SJSA1 (cell line): ENCODE results near the gene NR5A1. TPM values are rescaled to one million over a fixed set of nuclear protein-coding genes. Genes with fewer than 3 reads are reported as not detected.

Experiments used
- DNase-seq, 2 experiments: peaks; one replicate each; pipeline ENCODE4 v3.0.0-alpha.2; 2015 to 2020; ENCODE audit warnings: low spot score in 2 of 2, low read depth in 1 of 2
- H3K27ac ChIP-seq: fragments of 250-450 bp; sonication (Bioruptor Pico); 2 replicates; pipeline ENCODE4 v1.5.1; 2020; ENCODE audit warnings: mild to moderate bottlenecking, moderate library complexity
- H3K27me3 ChIP-seq: fragments of 250-450 bp; sonication (Bioruptor Pico); replicated peaks from 2 replicates; pipeline ENCODE4 v1.5.1; 2020; ENCODE audit warnings: mild to moderate bottlenecking, moderate library complexity
- H3K36me3 ChIP-seq: fragments of 250-450 bp; sonication (Bioruptor Pico); 2 replicates; pipeline ENCODE4 v1.5.1; 2020; ENCODE audit warnings: mild to moderate bottlenecking
- H3K4me1 ChIP-seq: fragments of 250-450 bp; sonication (Bioruptor Pico); replicated peaks from 2 replicates; pipeline ENCODE4 v1.6.1; 2021; ENCODE audit warnings: mild to moderate bottlenecking
- H3K4me3 ChIP-seq: fragments of 250-450 bp; sonication (Bioruptor Pico); 2 replicates; pipeline ENCODE4 v1.5.1; 2020; ENCODE audit warnings: mild to moderate bottlenecking
- H3K9me3 ChIP-seq: fragments of 250-450 bp; sonication (Bioruptor Pico); replicated peaks from 2 replicates; pipeline ENCODE4 v1.5.1; 2020; ENCODE audit warnings: mild to moderate bottlenecking
- total RNA-seq: library from RNA; depleted of rRNA; stranded (reverse); fragments of >200 nt; shearing (Covaris generic); gene quantifications from 2 replicates; pipeline ENCODE4 v1.2.3, GENCODE V29; 2014

The NR5A1 gene
- total RNA-seq, 1 experiment from 2014 or later: not detected

GRCh38 chr9:124510650-124511425, 3.6 kb upstream of the NR5A1 start:
- Histone ChIP-seq H3K27me3 (no peaks in the 10 kb centered on the region), H3K27ac (peak overlapping the region; percentile 52), H3K4me3 (no peak overlapping the region), H3K4me1 (peaks cover 26% of the 10 kb centered on the region), H3K9me3 (no peaks in the 10 kb centered on the region), H3K36me3 (no peaks in the 10 kb centered on the region)
- DNase-seq: peak in 1 of 2 experiments; percentile 31

DNA sequence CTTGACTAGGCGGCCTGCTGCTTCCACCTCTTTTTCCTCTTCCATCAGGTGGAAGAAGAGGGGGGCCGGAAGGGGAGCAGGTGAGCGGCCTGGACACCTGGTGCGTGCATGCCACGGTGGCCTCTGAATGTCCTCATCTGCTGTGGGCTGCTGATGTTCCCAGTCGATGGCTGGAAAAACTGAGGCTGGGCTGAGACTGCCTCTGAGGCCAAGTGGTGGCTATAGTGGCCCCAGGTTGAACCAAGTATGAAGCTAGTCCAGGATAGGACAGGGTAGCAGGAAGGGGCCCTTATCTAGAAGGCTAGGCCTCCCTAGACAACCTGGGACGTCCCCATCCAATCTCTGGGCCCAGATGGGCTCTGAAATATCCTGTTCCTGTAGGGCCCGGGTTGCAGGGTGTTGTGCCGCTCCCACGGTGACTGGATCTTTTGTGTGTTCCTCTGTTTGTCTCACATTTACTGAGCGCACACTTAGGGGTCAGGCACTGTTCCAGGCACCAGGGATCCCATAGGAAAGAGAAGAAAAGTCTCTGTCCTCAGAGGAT, 753 bp upstream of the NR5A1 start:
- Histone ChIP-seq H3K4me1 (peaks cover 24% of the 10 kb centered on the region), H3K27ac (no peak overlapping the region), H3K27me3 (peaks cover 25% of the 10 kb centered on the region), H3K9me3 (no peaks in the 10 kb centered on the region), H3K4me3 (no peak overlapping the region), H3K36me3 (no peaks in the 10 kb centered on the region)
- no peak for DNase-seq

GRCh38 chr9:124506433-124506832, 766 bp downstream of the NR5A1 start:
- H3K4me3 ChIP-seq: no peak overlapping the region
- H3K27ac ChIP-seq: no peak overlapping the region
- H3K27me3 ChIP-seq: peaks cover 40% of the 10 kb centered on the region
- H3K9me3 ChIP-seq: no peaks in the 10 kb centered on the region
- H3K4me1 ChIP-seq: peaks cover 15% of the 10 kb centered on the region
- no peak for DNase-seq
- H3K36me3 ChIP-seq: no peaks in the 10 kb centered on the region

- no peak overlapping the region for H3K4me3 ChIP-seq
- H3K4me1 ChIP-seq: peaks cover 10% of the 10 kb centered on the region
- no peak for DNase-seq
- H3K9me3 ChIP-seq: no peaks in the 10 kb centered on the region
- H3K27ac ChIP-seq: no peak overlapping the region
- no peaks in the 10 kb centered on the region for H3K36me3 ChIP-seq
- peaks cover 45% of the 10 kb centered on the region for H3K27me3 ChIP-seq
Measured at GRCh38 chr9:124505901-124506346, 1.3 kb downstream of the NR5A1 start.

GRCh38 chr9:124505006-124505900, 1.9 kb downstream of the NR5A1 start:
- no peak overlapping the region for H3K4me3 ChIP-seq
- H3K4me1 ChIP-seq: peaks cover 5% of the 10 kb centered on the region
- no peaks in the 10 kb centered on the region for H3K36me3 ChIP-seq
- H3K9me3 ChIP-seq: no peaks in the 10 kb centered on the region
- H3K27me3 ChIP-seq: peaks cover 45% of the 10 kb centered on the region
- no peak overlapping the region for H3K27ac ChIP-seq
- DNase-seq: no peak

GRCh38 chr9:124504530-124505005, 2.6 kb downstream of the NR5A1 start:
- Histone ChIP-seq H3K9me3 (no peaks in the 10 kb centered on the region), H3K4me3 (no peak overlapping the region), H3K27ac (no peak overlapping the region), H3K27me3 (peaks cover 47% of the 10 kb centered on the region), H3K36me3 (no peaks in the 10 kb centered on the region), H3K4me1 (peaks cover 5% of the 10 kb centered on the region)
- no peak for DNase-seq

GRCh38 chr9:124503713-124504529, 3.3 kb downstream of the NR5A1 start:
- no peaks in the 10 kb centered on the region for H3K9me3 ChIP-seq
- H3K27ac ChIP-seq: no peak overlapping the region
- no peak for DNase-seq
- no peaks in the 10 kb centered on the region for H3K36me3 ChIP-seq
- no peak overlapping the region for H3K4me3 ChIP-seq
- peaks cover 5% of the 10 kb centered on the region for H3K4me1 ChIP-seq
- peaks cover 47% of the 10 kb centered on the region for H3K27me3 ChIP-seq

DNA sequence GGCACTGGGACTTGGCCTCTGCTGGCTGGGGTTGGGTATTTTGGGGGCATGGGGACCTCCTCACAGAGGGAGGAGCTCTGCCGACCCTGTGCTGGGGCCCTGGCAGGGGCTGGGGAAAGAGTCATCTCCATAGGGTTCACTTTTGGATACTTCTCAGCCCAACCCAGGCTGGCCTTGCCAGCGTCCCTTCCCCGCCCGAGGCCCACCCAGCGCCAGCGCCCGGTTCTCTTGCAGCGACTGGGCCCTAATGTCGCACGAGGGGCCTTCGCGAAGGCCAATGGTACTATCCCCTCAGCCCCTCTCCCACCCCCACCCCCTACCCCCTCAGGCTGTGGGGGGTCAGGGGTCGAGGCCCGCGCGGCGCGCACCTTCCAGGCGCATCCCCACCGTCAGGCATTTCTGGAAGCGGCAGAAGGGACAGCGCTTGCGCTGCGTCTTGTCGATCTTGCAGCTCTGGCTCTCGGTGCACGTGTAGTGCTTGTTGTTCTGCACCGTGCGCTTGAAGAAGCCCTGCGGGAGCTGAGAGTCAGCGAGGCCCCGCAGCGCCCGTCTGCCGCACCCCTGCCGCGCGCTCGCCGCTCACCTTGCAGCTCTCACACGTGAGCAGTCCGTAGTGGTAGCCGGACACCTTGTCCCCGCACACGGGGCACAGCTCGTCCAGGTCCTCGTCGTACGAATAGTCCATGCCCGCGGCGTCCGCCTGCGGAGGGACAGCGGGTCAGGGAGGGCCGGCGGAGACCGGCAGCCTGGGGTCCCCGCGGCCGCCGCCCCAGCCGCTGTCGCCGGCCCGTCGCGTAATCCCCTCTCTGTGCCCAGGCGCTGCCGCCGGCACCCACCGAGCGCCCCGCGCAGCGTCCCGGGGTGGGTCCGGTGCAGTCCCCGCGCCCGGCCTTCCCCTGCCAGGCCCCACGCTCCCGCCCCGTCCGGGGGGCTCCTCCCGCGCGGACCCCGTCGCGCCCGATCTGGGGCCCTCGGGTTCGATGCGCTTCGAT, 4.2 kb downstream of the NR5A1 start:
- Histone ChIP-seq H3K36me3 (no peaks in the 10 kb centered on the region), H3K4me1 (peaks cover 5% of the 10 kb centered on the region), H3K4me3 (no peak overlapping the region), H3K27ac (no peak overlapping the region), H3K27me3 (peaks cover 47% of the 10 kb centered on the region), H3K9me3 (no peaks in the 10 kb centered on the region)
- DNase-seq: no peak

- Histone ChIP-seq H3K27me3 (peaks cover 47% of the 10 kb centered on the region), H3K27ac (no peak overlapping the region), H3K9me3 (no peaks in the 10 kb centered on the region), H3K4me3 (no peak overlapping the region), H3K36me3 (no peaks in the 10 kb centered on the region), H3K4me1 (peaks cover 5% of the 10 kb centered on the region)
- no peak for DNase-seq
Measured at GRCh38 chr9:124501771-124502320, 5.4 kb downstream of the NR5A1 start.

- Histone ChIP-seq H3K27me3 (peaks cover 47% of the 10 kb centered on the region), H3K4me3 (no peak overlapping the region), H3K27ac (no peak overlapping the region), H3K4me1 (peaks cover 5% of the 10 kb centered on the region), H3K36me3 (no peaks in the 10 kb centered on the region), H3K9me3 (no peaks in the 10 kb centered on the region)
- DNase-seq: no peak
Measured at GRCh38 chr9:124500796-124501611, 6.2 kb downstream of the NR5A1 start.

- no peak for DNase-seq
- H3K4me1 ChIP-seq: peaks cover 5% of the 10 kb centered on the region
- peaks cover 42% of the 10 kb centered on the region for H3K27me3 ChIP-seq
- H3K4me3 ChIP-seq: no peak overlapping the region
- no peaks in the 10 kb centered on the region for H3K36me3 ChIP-seq
- H3K9me3 ChIP-seq: no peaks in the 10 kb centered on the region
- no peak overlapping the region for H3K27ac ChIP-seq
Measured at GRCh38 chr9:124500028-124500795, 7.0 kb downstream of the NR5A1 start.
